Measurements from ENCODE around the gene LRFN2.

The LRFN2 gene

GRCh38 chr6:40541556-40542174 is 45.5 kb downstream of the LRFN2 start:
- DNase-seq, result peak; percentile 16

- peak; percentile 27 for DNase-seq
These were observed 46.4 kb downstream of the LRFN2 start for GRCh38 chr6:40540790-40541189.

GRCh38 chr6:40539853-40540252 is 47.3 kb downstream of the LRFN2 start:
- DNase-seq, result no peak

- no peak for DNase-seq
These were observed 48.6 kb downstream of the LRFN2 start for GRCh38 chr6:40538556-40538955.

GRCh38 chr6:40537446-40537845 is 49.7 kb downstream of the LRFN2 start:
- peak; percentile 24 for DNase-seq

GRCh38 chr6:40536442-40536841 is 50.7 kb downstream of the LRFN2 start:
- DNase-seq, result peak; percentile 42

GRCh38 chr6:40535819-40536380 is 51.3 kb downstream of the LRFN2 start:
- peak; percentile 72 for DNase-seq

- DNase-seq, result peak; percentile 94
These were observed 51.9 kb downstream of the LRFN2 start for GRCh38 chr6:40535110-40535818.

- no peak for DNase-seq
These were observed 54.7 kb downstream of the LRFN2 start for GRCh38 chr6:40532349-40533000.

GRCh38 chr6:40529919-40530318 is 57.2 kb downstream of the LRFN2 start:
- DNase-seq, result no peak

GRCh38 chr6:40529040-40529439 is 58.1 kb downstream of the LRFN2 start:
- DNase-seq, result no peak

- DNase-seq, result no peak
These were observed 59.1 kb downstream of the LRFN2 start for GRCh38 chr6:40528051-40528450.

- no peak for DNase-seq
These were observed 61.1 kb downstream of the LRFN2 start for GRCh38 chr6:40526036-40526435.

GRCh38 chr6:40524797-40525585 is 62.2 kb downstream of the LRFN2 start:
- no peak for DNase-seq

GRCh38 chr6:40523505-40524172 is 63.5 kb downstream of the LRFN2 start:
- DNase-seq, result no peak

GRCh38 chr6:40521496-40521895 is 65.7 kb downstream of the LRFN2 start:
- DNase-seq, result no peak

- DNase-seq, result no peak
These were observed 66.5 kb downstream of the LRFN2 start for GRCh38 chr6:40520678-40521077.

- DNase-seq, result no peak
These were observed 67.1 kb downstream of the LRFN2 start for GRCh38 chr6:40520084-40520483.

- DNase-seq, result no peak
These were observed 69.5 kb downstream of the LRFN2 start for GRCh38 chr6:40517654-40518053.

- no peak for DNase-seq
These were observed 70.7 kb downstream of the LRFN2 start for GRCh38 chr6:40516429-40516828.

GRCh38 chr6:40512340-40512739 is 74.8 kb downstream of the LRFN2 start:
- no peak for DNase-seq

GRCh38 chr6:40511884-40512283 is 75.3 kb downstream of the LRFN2 start:
- DNase-seq, result no peak

All from RPMI8226 (cell line).